D721Med (cell line): ENCODE data around the gene ARL10.

ENCODE experiments used
- DNase-seq: peaks from one replicate; pipeline ENCODE4 v3.0.0; 2011; ENCODE audit warnings: low spot score; ENCODE audit not compliant: insufficient read length
- FAIRE-seq: peaks from 2 replicates; lab custom pipeline; 2011; peaks lifted over from hg19 to GRCh38; lab: Jason Lieb, UNC
- CTCF ChIP-seq: IDR thresholded peaks from 2 replicates; pipeline ENCODE4 v1.5.1; 2012; ENCODE audit warnings: mild to moderate bottlenecking, control low read depth; ENCODE audit not compliant: insufficient read depth; ENCODE audit errors: missing control alignments

ARL10 gene

GRCh38 chr5:176424181-176424580, 58.9 kb downstream of the ARL10 start:
- no peak for TF ChIP-seq CTCF
- FAIRE-seq (no peak), DNase-seq (no peak)

DNA sequence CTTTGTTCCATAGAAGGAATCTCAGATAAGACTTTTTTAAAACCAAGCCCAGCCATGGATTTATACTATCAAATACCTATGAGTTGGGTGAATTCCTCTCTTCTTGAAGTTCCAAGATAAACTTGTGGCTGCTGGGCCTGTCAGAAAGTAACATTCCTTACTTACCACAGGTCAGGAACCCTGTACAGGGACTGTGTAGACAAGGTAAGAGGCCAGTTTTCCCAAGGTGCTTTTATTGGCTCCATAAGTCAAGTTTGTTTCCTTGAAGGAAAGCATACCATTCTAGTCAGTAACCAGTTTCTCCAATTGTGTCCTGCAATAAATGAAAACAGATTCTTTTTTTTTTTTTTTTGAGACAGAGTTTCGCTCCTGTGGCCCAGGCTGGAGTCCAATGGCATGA, 59.9 kb downstream of the ARL10 start:
- FAIRE-seq: no peak
- no peak for DNase-seq
- TF ChIP-seq CTCF: no peak

- no peak for TF ChIP-seq CTCF
- FAIRE-seq: no peak
- DNase-seq: no peak
Observed at GRCh38 chr5:176425791-176426190, 60.5 kb downstream of the ARL10 start.

GRCh38 chr5:176426876-176427275, 61.6 kb downstream of the ARL10 start:
- FAIRE-seq (no peak), DNase-seq (no peak)
- no peak for TF ChIP-seq CTCF

DNA sequence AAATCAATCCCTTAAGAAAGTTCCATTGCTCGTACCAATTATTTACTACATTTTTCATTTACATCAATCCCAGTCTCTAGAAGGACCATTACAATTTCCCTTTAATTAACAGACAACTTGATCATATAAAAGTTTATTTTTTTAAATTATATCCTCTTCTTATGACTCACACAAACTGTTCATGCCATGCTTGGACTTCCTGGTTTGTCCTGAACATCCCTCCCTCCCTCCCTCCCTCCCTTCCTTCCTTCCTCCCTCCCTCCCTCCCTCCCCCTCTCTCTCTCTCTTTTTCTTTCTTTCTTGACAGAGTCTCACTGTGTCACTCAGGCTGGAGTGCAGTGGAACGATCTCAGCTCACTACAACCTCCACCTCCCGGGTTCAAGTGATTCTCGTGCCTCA, 62.7 kb downstream of the ARL10 start:
- no peak for FAIRE-seq
- no peak for DNase-seq
- no peak for TF ChIP-seq CTCF

DNA sequence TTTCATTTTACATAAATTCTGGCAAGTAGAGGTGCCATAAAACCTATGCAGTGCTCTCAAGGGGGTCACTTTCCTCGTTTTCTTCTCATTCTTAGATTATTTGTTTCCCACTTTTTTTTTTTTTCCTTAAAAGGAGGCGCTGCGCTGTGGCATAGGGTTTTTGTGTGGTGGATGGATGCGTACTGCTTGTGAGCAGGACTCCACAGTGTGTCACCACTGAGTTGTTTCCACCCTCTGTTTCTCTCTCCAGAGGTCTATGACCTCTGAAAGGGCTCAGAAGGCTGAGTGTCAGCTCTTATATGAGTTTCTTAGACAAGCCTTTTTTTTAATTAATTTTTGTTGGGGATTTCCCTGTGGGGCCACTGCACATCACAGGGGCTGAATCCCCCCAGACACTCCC, 64.7 kb downstream of the ARL10 start:
- no peak for TF ChIP-seq CTCF
- no peak for DNase-seq
- FAIRE-seq: no peak
